Coronary artery (tissue), 2 donors: ENCODE data around the gene POU5F2.

Source experiments
- DNase-seq: peaks from one replicate; pipeline ENCODE4 v3.0.0-alpha.2; 2017; ENCODE audit warnings: low spot score
- H3K27ac ChIP-seq, 2 donors: fragments of 200-600 bp; sonication (generic); one replicate each; pipeline ENCODE4 v1.5.1; 2016 to 2019
- H3K4me3 ChIP-seq: fragments of 200-600 bp; sonication (generic); 2 replicates; pipeline ENCODE4 v1.5.1; 2016; ENCODE audit warnings: mild to moderate bottlenecking, moderate library complexity
- CTCF ChIP-seq: fragments of 200-600 bp; sonication (generic); IDR thresholded peaks from one replicate; pipeline ENCODE4 v1.5.1; 2019; ENCODE audit warnings: antibody characterized with exemption

POU5F2 gene

DNA sequence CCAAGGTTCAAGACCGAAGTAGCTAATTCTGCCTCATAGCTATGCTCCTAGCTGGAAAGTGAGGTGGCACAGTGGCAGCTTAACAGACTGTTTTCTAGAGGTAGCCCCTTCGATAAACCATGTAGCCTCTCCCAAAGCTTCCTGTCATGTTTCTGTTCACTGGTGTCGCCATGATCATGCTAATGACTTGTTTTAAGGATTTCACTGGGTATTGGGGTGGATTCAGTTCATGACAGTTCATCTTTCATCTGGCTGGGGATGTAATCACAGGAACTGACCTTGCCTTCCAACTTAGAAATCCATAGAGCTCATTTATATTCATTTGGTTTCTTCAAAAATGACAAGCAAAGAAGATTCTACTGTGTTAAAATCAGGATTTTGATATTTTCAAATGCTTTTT lies 9.4 kb downstream of the POU5F2 start:
- no peak for DNase-seq
- H3K4me3 ChIP-seq = no peak overlapping the region
- no peak for TF ChIP-seq CTCF
- no peak overlapping the region for H3K27ac ChIP-seq

- no peak for DNase-seq
- no peak for TF ChIP-seq CTCF
- no peak overlapping the region for H3K4me3 ChIP-seq
- H3K27ac ChIP-seq = no peak overlapping the region
These were observed 14.8 kb downstream of the POU5F2 start for GRCh38 chr5:93726595-93726994.

- DNase-seq = no peak
- no peak for TF ChIP-seq CTCF
- Histone ChIP-seq H3K27ac (no peak overlapping the region), H3K4me3 (no peak overlapping the region)
These were observed 16.6 kb downstream of the POU5F2 start for GRCh38 chr5:93724791-93725190.

DNA sequence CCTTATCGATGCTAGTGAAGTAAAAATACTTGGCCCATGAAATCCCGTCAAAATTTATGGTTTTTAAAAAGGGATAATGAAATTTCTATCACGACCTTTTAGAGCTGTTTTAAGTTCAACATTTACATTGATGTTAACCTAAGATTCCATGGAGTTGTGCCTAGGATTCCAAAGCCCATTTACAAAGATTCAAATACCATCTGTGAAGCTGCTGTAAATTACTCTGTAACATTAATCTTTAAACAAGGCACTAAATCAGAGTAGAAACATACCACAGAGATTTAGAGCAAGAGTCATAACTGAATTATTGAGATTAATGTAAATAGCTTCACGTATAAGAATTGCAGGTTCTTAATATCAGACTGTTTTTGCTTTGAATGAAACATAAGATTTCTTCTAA lies 17.7 kb downstream of the POU5F2 start:
- TF ChIP-seq CTCF = no peak
- H3K27ac ChIP-seq = no peak overlapping the region
- DNase-seq = no peak
- no peak overlapping the region for H3K4me3 ChIP-seq

DNA sequence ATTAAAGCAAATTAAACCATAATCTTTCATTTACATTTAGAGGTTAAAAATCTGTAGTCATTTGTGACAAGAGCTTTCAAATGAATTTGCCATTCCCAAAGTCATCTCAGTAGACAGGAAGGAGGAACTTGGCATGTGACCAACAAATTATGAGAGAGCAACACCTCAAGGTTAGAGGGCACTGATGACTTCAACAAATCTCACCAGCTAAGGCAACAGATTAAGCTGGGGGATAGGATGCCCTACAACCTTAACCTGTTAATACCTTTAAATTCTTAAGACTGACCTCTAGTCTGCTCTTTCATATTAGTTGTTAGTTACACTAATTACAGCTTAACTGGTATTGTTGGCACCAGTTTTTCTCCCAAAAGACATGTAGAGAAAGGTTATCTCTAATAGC lies 18.4 kb downstream of the POU5F2 start:
- H3K27ac ChIP-seq = no peak overlapping the region
- TF ChIP-seq CTCF = no peak
- H3K4me3 ChIP-seq = no peak overlapping the region
- no peak for DNase-seq

GRCh38 chr5:93722588-93722987 lies 18.8 kb downstream of the POU5F2 start:
- no peak overlapping the region for H3K27ac ChIP-seq
- no peak overlapping the region for H3K4me3 ChIP-seq
- DNase-seq = no peak
- no peak for TF ChIP-seq CTCF

- Histone ChIP-seq H3K4me3 (no peak overlapping the region), H3K27ac (no peak overlapping the region)
- no peak for TF ChIP-seq CTCF
- no peak for DNase-seq
These were observed 19.9 kb downstream of the POU5F2 start for GRCh38 chr5:93721511-93721910.
